G401 (cell line): Measurements from ENCODE around the gene CMIP. TPM values are rescaled to one million over a fixed set of nuclear protein-coding genes. Genes with fewer than 3 reads are reported as not detected.

Source experiments
- DNase-seq: peaks from one replicate; pipeline ENCODE4 v3.0.0-alpha.2; 2015; ENCODE audit warnings: low spot score
- in situ Hi-C: cut with HindIII; loops from 2 replicates; pipeline ENCODE4 v1.10.0; 2016; ENCODE audit warnings: low sequenced_read_pairs, mixed read lengths
- total RNA-seq: library from RNA; depleted of rRNA; stranded (reverse); fragments of >200 nt; shearing (Covaris generic); gene quantifications from 2 replicates; pipeline ENCODE4 v1.2.3, GENCODE V29; 2014

The CMIP gene
- total RNA-seq, 1 experiment from 2014 or later = 8.6 TPM

GRCh38 chr16:81583893-81584631 lies 139.5 kb downstream of the CMIP start:
- no peak for DNase-seq
- in situ Hi-C loops = no loop called here

GRCh38 chr16:81585785-81586184 lies 141.2 kb downstream of the CMIP start:
- in situ Hi-C loops = no loop called here
- no peak for DNase-seq

GRCh38 chr16:81586417-81586816 lies 141.8 kb downstream of the CMIP start:
- in situ Hi-C loops = no loop called here
- DNase-seq = no peak

GRCh38 chr16:81586977-81587625 lies 142.5 kb downstream of the CMIP start:
- DNase-seq = no peak
- in situ Hi-C loops = no loop called here

- in situ Hi-C loops = no loop called here
- DNase-seq = no peak
These were observed 143.1 kb downstream of the CMIP start for GRCh38 chr16:81587626-81588160.

GRCh38 chr16:81588326-81589081 lies 143.9 kb downstream of the CMIP start:
- in situ Hi-C loops = no loop called here
- DNase-seq = no peak

- in situ Hi-C loops = no loop called here
- DNase-seq = no peak
These were observed 145.5 kb downstream of the CMIP start for GRCh38 chr16:81589975-81590650.

- in situ Hi-C loops = no loop called here
- DNase-seq = no peak
These were observed 146.3 kb downstream of the CMIP start for GRCh38 chr16:81590714-81591544.

GRCh38 chr16:81591545-81591870 lies 146.9 kb downstream of the CMIP start:
- DNase-seq = no peak
- in situ Hi-C loops = no loop called here

- DNase-seq = no peak
- in situ Hi-C loops = no loop called here
These were observed 147.8 kb downstream of the CMIP start for GRCh38 chr16:81592353-81592866.

GRCh38 chr16:81593481-81593880 lies 148.9 kb downstream of the CMIP start:
- DNase-seq = peak; percentile 79
- in situ Hi-C loops = no loop called here

GRCh38 chr16:81595629-81596292 lies 151.2 kb downstream of the CMIP start:
- no peak for DNase-seq
- in situ Hi-C loops = no loop called here

GRCh38 chr16:81597079-81597658 lies 152.6 kb downstream of the CMIP start:
- in situ Hi-C loops = no loop called here
- DNase-seq = no peak

GRCh38 chr16:81598083-81598482 lies 153.5 kb downstream of the CMIP start:
- DNase-seq = no peak
- in situ Hi-C loops = no loop called here

GRCh38 chr16:81599034-81599744 lies 154.6 kb downstream of the CMIP start:
- in situ Hi-C loops = no loop called here
- DNase-seq = no peak

GRCh38 chr16:81600275-81600674 lies 155.7 kb downstream of the CMIP start:
- in situ Hi-C loops = no loop called here
- no peak for DNase-seq

GRCh38 chr16:81601008-81601428 lies 156.4 kb downstream of the CMIP start:
- no peak for DNase-seq
- in situ Hi-C loops = no loop called here
